HG02938 (cell line): Measurements from ENCODE around the gene MRC1.

Experiments
- ATAC-seq: cut with Tn5 transposase; IDR thresholded peaks from one replicate; pipeline ENCODE4 v1.9.1; 2021; ENCODE audit warnings: mild to moderate bottlenecking, moderate library complexity; ENCODE audit not compliant: unreplicated experiment

The MRC1 gene

DNA sequence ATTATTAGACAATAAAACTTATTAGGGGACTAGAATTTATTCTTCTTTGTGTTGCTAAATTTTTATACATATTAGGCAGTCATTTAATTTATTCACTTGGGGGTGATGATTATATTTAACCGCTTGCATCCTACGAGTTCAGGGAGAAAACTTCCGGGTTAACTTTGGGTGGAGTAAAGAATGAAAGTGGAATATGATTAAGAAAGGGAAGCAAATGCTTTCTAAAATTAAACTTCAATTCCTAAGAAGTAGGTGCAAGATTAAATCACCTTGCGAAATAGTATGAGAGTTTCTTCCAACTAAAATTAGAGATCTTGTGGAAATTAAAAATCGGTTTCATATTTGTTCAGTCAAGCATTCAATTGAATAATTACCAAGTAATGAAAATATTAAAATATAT lies 33.5 kb downstream of the MRC1 start:
- no peak for ATAC-seq

DNA sequence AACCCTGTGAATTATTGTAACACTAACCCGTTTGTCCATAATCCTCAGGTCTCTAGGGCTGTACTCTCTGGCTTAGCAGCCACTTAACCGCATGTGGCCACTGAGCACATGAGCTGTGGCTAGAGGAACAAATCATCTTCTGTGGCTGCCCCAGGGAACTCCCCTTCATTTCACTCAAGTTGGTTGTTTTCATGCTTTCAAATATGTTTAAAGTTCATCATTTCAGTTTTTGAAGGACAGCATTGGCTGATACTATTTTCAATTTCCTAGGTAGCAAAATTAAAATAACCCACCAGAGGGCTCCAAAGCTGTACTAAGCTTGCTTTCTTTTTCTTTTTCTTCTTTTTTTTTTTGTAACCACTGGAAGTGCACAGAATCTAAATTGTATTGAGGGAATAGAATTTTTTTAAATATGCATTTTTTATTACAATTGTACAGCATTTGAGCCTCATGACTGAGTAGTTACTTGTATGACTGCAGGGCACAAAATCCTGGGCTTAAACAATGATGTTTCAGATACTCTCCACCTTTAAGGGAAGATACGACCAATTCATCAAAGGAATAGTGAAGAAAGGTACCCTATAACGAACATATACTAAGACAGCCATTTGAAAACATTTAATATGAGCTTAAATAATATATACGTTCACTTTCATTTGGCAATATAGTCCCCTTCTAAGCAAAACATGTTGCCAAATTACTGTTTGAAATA lies 38.6 kb downstream of the MRC1 start:
- ATAC-seq = no peak

GRCh38 chr10:17848646-17849045 lies 39.5 kb downstream of the MRC1 start:
- ATAC-seq = no peak

- no peak for ATAC-seq
Observed at GRCh38 chr10:17850501-17850900, 41.4 kb downstream of the MRC1 start.

GRCh38 chr10:17851611-17852010 lies 42.5 kb downstream of the MRC1 start:
- no peak for ATAC-seq

GRCh38 chr10:17854044-17854652 lies 45.0 kb downstream of the MRC1 start:
- no peak for ATAC-seq

DNA sequence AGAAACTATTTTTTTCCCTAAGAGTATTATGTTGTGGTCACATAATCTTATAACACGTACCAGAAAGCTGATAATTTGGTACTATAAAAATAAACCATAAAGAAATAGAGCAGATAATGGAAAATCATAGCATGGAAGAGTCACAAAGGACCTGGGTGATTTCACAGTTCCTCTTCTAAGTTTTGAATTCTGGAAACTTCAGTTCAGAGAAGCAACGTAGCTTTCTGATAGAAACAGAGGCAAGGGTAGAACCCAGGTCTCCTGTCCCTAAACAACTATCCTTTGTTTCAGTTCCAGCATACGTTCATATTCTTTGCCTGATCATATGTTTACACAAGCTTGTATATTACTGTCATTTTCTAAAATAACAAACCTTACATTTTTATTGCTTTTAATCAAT lies 47.9 kb downstream of the MRC1 start:
- ATAC-seq = no peak

- no peak for ATAC-seq
Observed at GRCh38 chr10:17859492-17860156, 50.5 kb downstream of the MRC1 start.

GRCh38 chr10:17861760-17862159 lies 52.6 kb downstream of the MRC1 start:
- ATAC-seq = no peak

DNA sequence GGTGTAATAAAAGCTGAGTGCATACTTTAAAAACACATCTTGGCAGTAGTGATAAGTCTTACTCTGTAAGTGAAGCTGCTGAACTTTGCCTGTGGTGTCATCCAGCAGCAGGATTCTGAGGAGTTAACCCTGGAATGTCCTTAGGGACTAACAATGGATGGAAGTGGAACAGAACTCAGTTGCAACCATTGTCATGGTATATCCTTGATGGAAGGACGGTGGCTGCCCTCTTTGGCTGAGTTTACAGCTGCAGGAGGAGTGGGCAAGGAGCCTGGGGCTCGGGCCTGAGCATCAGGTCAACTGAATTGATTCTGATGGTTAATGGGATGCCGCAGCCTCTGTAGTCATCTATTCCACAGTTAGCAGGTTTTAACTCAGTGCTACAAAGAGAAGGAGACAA lies 56.2 kb downstream of the MRC1 start:
- no peak for ATAC-seq

DNA sequence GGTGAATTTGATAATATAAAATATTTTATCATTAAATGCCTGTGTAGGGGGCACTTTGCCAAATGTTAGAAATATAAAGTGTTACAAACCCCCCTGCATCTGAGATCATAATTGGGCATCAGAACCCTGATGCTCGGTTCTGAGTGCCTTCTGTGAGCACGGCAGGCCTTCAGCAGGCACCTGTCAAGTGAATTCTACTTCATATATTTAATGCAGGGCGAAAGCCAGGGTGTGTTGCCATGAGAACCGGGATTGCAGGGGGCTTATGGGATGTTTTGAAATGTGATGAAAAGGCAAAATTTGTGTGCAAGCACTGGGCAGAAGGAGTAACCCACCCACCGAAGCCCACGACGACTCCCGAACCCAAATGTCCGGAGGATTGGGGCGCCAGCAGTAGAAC lies 57.2 kb downstream of the MRC1 start:
- no peak for ATAC-seq

GRCh38 chr10:17867056-17867455 lies 57.9 kb downstream of the MRC1 start:
- no peak for ATAC-seq

GRCh38 chr10:17871036-17871435 lies 61.9 kb downstream of the MRC1 start:
- no peak for ATAC-seq

DNA sequence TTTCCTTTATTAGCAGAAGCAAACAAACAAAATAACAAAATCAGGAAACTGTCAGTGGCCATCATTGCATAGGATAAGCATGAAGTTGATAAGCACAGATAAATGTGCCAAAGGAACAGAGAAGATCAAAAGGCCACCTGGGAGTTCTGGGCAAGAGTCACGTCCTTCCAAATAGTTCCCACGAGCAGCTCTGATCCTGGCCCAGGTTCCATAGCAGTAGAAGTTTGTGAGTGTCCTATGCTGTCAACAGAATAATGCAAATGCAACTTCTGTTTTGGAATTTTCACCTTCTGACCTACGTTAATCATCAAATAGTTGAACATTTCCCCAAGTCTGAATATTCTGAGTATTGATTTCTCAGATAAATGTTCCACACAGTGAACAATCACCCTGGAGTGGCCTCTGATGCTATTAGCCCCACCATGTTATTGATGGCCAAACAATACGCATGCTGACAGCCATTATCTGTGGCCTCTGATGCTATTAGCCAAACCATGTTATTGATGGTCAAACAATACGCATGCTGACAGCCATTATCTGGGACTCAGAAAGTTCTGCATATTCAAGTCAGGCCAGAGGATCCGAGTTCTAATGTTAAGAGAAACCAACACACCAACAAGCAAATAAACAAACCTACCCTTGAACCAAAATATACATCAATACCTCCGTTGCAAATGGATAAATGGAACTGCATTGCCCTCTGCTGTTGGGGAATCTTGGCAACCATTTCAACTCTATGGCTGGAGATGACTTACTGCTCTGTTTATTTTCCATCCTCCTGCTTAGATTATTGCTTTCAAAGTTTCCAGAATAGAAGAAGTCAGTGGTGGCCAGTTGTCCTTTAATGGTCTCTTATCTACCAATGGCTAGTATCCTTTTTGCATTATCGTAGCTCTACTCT lies 63.3 kb downstream of the MRC1 start:
- ATAC-seq = no peak

DNA sequence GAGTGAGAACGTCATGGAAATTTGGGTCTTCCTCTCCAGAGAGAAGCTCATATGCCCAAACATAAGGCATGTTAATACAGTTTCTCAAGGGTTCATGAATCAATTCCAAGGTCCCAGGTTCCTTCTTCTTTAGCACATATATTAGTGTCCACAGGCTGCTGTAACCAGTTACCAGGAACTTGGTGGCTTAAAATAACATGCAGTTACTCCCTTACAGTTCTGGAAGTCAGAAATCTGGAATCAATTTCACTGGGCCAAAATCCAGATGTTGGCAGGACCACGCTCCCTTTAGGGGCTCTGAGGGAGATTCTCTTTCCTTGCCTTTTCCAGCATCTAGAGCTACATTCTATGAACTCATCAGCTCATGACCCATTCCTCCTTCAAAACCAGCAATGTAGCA lies 64.8 kb downstream of the MRC1 start:
- ATAC-seq = no peak

DNA sequence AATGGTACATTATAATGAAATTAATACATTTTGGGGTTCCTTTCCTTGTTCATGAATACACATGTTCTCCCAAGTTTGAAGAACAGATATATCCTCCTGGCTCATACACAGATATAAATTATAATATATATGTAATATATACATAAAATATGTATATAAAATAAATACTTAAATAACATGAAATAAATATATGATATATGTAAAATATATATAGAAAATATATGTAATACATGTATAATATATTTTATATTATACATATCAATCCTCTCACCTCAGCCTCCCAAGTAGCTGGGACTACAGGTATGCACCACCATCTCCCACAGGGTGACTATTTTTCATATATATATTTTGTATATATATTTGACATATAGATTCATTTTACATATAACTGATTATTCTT lies 68.0 kb downstream of the MRC1 start:
- no peak for ATAC-seq

DNA sequence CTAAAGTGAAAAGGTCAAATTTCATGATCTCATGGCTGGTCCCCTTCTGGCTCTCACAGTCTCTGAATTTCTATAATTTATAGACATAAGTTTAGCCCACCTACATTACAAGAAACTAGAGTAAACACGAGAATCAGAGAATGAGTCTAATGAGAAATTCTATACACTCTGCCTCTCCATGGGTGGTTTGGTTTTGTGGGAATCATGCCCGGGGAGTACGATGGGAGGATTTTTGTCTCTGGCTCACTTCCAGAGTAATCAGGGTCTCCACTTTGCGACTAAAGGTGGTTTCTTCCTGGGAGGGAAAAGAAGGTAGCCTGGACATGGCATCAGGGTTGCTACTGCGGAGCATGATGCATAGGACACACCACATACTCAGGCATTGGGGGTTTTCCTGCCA lies 69.7 kb downstream of the MRC1 start:
- no peak for ATAC-seq

GRCh38 chr10:17880601-17881000 lies 71.5 kb downstream of the MRC1 start:
- ATAC-seq = no peak

DNA sequence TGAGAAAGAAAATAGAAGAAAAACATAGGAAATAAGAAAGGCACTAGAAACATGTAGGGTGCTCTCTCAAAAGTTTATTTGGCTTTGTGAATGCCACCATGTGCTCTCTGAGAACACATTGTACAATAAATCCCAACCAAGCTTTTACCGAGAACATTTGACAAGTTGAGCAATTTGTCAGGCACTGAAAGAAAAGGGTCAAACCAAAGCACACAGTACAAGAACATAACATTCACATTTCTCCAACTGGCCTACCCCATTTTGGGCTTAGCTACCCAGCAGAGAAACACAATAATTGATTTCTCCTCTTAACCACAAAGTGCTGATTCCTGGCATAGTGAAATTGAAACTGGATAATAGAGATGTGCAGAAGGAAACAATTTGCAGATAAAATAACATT lies 73.4 kb downstream of the MRC1 start:
- no peak for ATAC-seq

DNA sequence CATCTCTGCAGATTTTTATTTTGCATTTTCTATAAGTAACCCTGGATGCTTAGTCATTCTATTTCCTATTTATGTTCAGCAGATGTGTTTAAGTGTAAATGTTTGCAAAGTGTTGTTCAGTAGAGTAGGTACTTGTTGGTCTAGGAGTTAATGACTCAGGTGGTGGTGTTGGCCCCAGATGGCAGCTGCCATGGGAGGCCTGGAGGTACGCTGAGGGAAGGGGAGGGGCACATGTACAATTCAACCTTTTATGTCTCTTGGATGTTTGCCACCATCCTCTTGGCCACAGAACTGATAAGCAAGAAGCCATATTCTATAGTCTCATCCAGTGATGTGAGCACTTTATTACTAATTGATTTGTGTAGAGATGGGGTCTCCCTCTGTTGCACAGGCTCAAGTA lies 74.5 kb downstream of the MRC1 start:
- no peak for ATAC-seq

- no peak for ATAC-seq
Observed at GRCh38 chr10:17888189-17888588, 79.0 kb downstream of the MRC1 start.
